Osteocyte (in vitro differentiated cells): ENCODE data around the gene RIN3. TPM values are rescaled to one million over a fixed set of nuclear protein-coding genes. Genes with fewer than 3 reads are reported as not detected.
A peak's percentile ranks its signal among the peaks of the same experiment; 100 is the strongest.
"Not testable (repeated sequence)": the region's sequence is repeated elsewhere in the genome, so short reads cannot be mapped to it uniquely, and the experiment has no call there.

Experiments
- DNase-seq: peaks from one replicate; pipeline ENCODE4 v3.0.0; 2021; ENCODE audit warnings: mixed read lengths; ENCODE audit not compliant: unreplicated experiment; ENCODE audit errors: extremely low spot score
- H3K27ac Mint-ChIP-seq: one replicate; pipeline ENCODE4 v1.8.0; 2021; ENCODE audit warnings: mild to moderate bottlenecking, mixed read lengths; ENCODE audit not compliant: unreplicated experiment
- H3K27me3 Mint-ChIP-seq: one replicate; pipeline ENCODE4 v1.8.0; 2021; ENCODE audit warnings: mixed read lengths; ENCODE audit not compliant: unreplicated experiment
- H3K36me3 Mint-ChIP-seq: one replicate; pipeline ENCODE4 v1.8.0; 2021; ENCODE audit warnings: mixed read lengths; ENCODE audit not compliant: unreplicated experiment
- H3K4me1 Mint-ChIP-seq: one replicate; pipeline ENCODE4 v1.8.0; 2021; ENCODE audit warnings: mixed read lengths; ENCODE audit not compliant: unreplicated experiment
- H3K4me3 Mint-ChIP-seq: one replicate; pipeline ENCODE4 v1.8.0; 2021; ENCODE audit warnings: mild to moderate bottlenecking, moderate library complexity, mixed read lengths; ENCODE audit not compliant: unreplicated experiment
- H3K9me3 Mint-ChIP-seq: one replicate; pipeline ENCODE4 v1.8.0; 2021; ENCODE audit warnings: mixed read lengths; ENCODE audit not compliant: unreplicated experiment
- CTCF ChIP-seq: fragments of 200-600 bp; sonication (generic); IDR thresholded peaks from 2 replicates; pipeline ENCODE4 v1.5.0; 2021; ENCODE audit warnings: antibody characterized with exemption, mild to moderate bottlenecking, moderate library complexity
- total RNA-seq: library from RNA; stranded (reverse); gene quantifications from 2 replicates; pipeline ENCODE4 v1.2.1, GENCODE V29; 2021

The RIN3 gene
- total RNA-seq, 1 donor from 2014 or later, result 26.7 TPM

- Mint-ChIP-seq H3K4me3 (no peak overlapping the region), H3K27ac (no peak overlapping the region), H3K4me1 (peaks cover 5% of the 10 kb centered on the region), H3K27me3 (no peaks in the 10 kb centered on the region), H3K9me3 (no peaks in the 10 kb centered on the region), H3K36me3 (peaks cover 24% of the 10 kb centered on the region)
- no peak for DNase-seq
- TF ChIP-seq CTCF, result no peak
Measured at GRCh38 chr14:92677955-92678354, 164.4 kb downstream of the RIN3 start.

- H3K4me3 Mint-ChIP-seq, result no peak overlapping the region
- TF ChIP-seq CTCF, result no peak
- peaks cover 26% of the 10 kb centered on the region for H3K36me3 Mint-ChIP-seq
- H3K4me1 Mint-ChIP-seq, result peaks cover 5% of the 10 kb centered on the region
- H3K27ac Mint-ChIP-seq, result no peak overlapping the region
- DNase-seq, result no peak
- no peaks in the 10 kb centered on the region for H3K27me3 Mint-ChIP-seq
- no peaks in the 10 kb centered on the region for H3K9me3 Mint-ChIP-seq
Measured at GRCh38 chr14:92678766-92679165, 165.2 kb downstream of the RIN3 start.

- Mint-ChIP-seq H3K27me3 (no peaks in the 10 kb centered on the region), H3K4me1 (peaks cover 5% of the 10 kb centered on the region), H3K36me3 (peaks cover 26% of the 10 kb centered on the region), H3K4me3 (no peak overlapping the region), H3K9me3 (no peaks in the 10 kb centered on the region), H3K27ac (no peak overlapping the region)
- no peak for TF ChIP-seq CTCF
- no peak for DNase-seq
Measured at GRCh38 chr14:92679246-92679645, 165.7 kb downstream of the RIN3 start.

GRCh38 chr14:92680330-92680729, 166.7 kb downstream of the RIN3 start:
- H3K27ac Mint-ChIP-seq, DNase-seq, H3K4me1 Mint-ChIP-seq, H3K4me3 Mint-ChIP-seq, H3K27me3 Mint-ChIP-seq, H3K9me3 Mint-ChIP-seq: not testable (repeated sequence)
- H3K36me3 Mint-ChIP-seq, result peaks cover 26% of the 10 kb centered on the region

GRCh38 chr14:92680781-92681650, 167.4 kb downstream of the RIN3 start:
- Mint-ChIP-seq H3K4me1 (peaks cover 5% of the 10 kb centered on the region), H3K9me3 (no peaks in the 10 kb centered on the region), H3K4me3 (no peak overlapping the region), H3K27ac (no peak overlapping the region), H3K27me3 (no peaks in the 10 kb centered on the region), H3K36me3 (peaks cover 29% of the 10 kb centered on the region)
- TF ChIP-seq CTCF, result peak; percentile 93
- DNase-seq, result peak; percentile 91
